HG03060 (cell line): ENCODE data around the gene TATDN2.
"Not testable (repeated sequence)": the region's sequence is repeated elsewhere in the genome, so short reads cannot be mapped to it uniquely, and the experiment has no call there.

Experiments
- ATAC-seq: cut with Tn5 transposase; IDR thresholded peaks from one replicate; pipeline ENCODE4 v1.9.1; 2021; ENCODE audit warnings: low read depth, moderate number of reproducible peaks; ENCODE audit not compliant: unreplicated experiment

Gene TATDN2

GRCh38 chr3:10288575-10288960 lies 40.3 kb downstream of the TATDN2 start:
- ATAC-seq, result no peak

- ATAC-seq, result no peak
Measured at GRCh38 chr3:10289077-10289476, 40.8 kb downstream of the TATDN2 start.

- no peak for ATAC-seq
Measured at GRCh38 chr3:10289787-10290355, 41.6 kb downstream of the TATDN2 start.

- no peak for ATAC-seq
Measured at GRCh38 chr3:10290481-10291176, 42.4 kb downstream of the TATDN2 start.

GRCh38 chr3:10291641-10292040 lies 43.4 kb downstream of the TATDN2 start:
- ATAC-seq, result no peak

- ATAC-seq, result peak; percentile 68
Measured at GRCh38 chr3:10292505-10293419, 44.5 kb downstream of the TATDN2 start, which contains the start of gene GHRL. TSS of gene GHRL (minus strand) at chr3:10292947. CDS start at chr3:10290180, 2,767 bp downstream.

- no peak for ATAC-seq
Measured at GRCh38 chr3:10294030-10294586, 45.8 kb downstream of the TATDN2 start.

- ATAC-seq, result not testable (repeated sequence)
Measured at GRCh38 chr3:10298064-10298463, 49.8 kb downstream of the TATDN2 start.

- ATAC-seq, result no peak
Measured at GRCh38 chr3:10299175-10299574, 50.9 kb downstream of the TATDN2 start.

- no peak for ATAC-seq
Measured at GRCh38 chr3:10299679-10300078, 51.4 kb downstream of the TATDN2 start.

- ATAC-seq, result no peak
Measured at GRCh38 chr3:10300087-10300486, 51.8 kb downstream of the TATDN2 start.

- no peak for ATAC-seq
Measured at GRCh38 chr3:10303105-10303504, 54.8 kb downstream of the TATDN2 start.

- ATAC-seq, result no peak
Measured at GRCh38 chr3:10303785-10304184, 55.5 kb downstream of the TATDN2 start.

GRCh38 chr3:10304905-10305304 lies 56.6 kb downstream of the TATDN2 start:
- ATAC-seq, result no peak

- ATAC-seq, result no peak
Measured at GRCh38 chr3:10305331-10305902, 57.2 kb downstream of the TATDN2 start.

GRCh38 chr3:10306156-10306555 lies 57.9 kb downstream of the TATDN2 start:
- ATAC-seq, result no peak

GRCh38 chr3:10308678-10309077 lies 60.4 kb downstream of the TATDN2 start:
- ATAC-seq, result no peak

- ATAC-seq, result no peak
Measured at GRCh38 chr3:10309736-10310135, 61.5 kb downstream of the TATDN2 start.

- ATAC-seq, result no peak
Measured at GRCh38 chr3:10310578-10310977, 62.3 kb downstream of the TATDN2 start.

GRCh38 chr3:10311710-10312109 lies 63.5 kb downstream of the TATDN2 start:
- ATAC-seq, result no peak

- ATAC-seq, result no peak
Measured at GRCh38 chr3:10312391-10312790, 64.1 kb downstream of the TATDN2 start.
